HFFc6 (cell line): ENCODE data around the gene CCDC97. TPM values are rescaled to one million over a fixed set of nuclear protein-coding genes. Genes with fewer than 3 reads are reported as not detected.

ENCODE experiments used
- DNase-seq: peaks from one replicate; pipeline ENCODE4 v3.0.0-alpha.2; 2018
- H3K27ac Mint-ChIP-seq: 2 replicates; pipeline ENCODE4 v1.8.0; 2020; ENCODE audit warnings: mild to moderate bottlenecking, mixed read lengths
- H3K27me3 Mint-ChIP-seq: 2 replicates; pipeline ENCODE4 v1.8.0; 2021; ENCODE audit warnings: mild to moderate bottlenecking, moderate library complexity, mixed read lengths; ENCODE audit not compliant: insufficient read depth
- H3K36me3 Mint-ChIP-seq: 2 replicates; pipeline ENCODE4 v1.8.0; 2021; ENCODE audit warnings: low read depth, mixed read lengths
- H3K4me1 Mint-ChIP-seq: 2 replicates; pipeline ENCODE4 v1.8.0; 2020; ENCODE audit warnings: low read depth, mixed read lengths
- H3K4me3 Mint-ChIP-seq: 2 replicates; pipeline ENCODE4 v1.8.0; 2020; ENCODE audit warnings: mild to moderate bottlenecking, moderate library complexity, mixed read lengths
- H3K9me3 Mint-ChIP-seq: 2 replicates; pipeline ENCODE4 v1.8.0; 2020; ENCODE audit warnings: mild to moderate bottlenecking, mixed read lengths
- CTCF ChIP-seq: fragments of 200-600 bp; sonication (generic); IDR thresholded peaks from 2 replicates; pipeline ENCODE4 v1.5.0; 2021; ENCODE audit warnings: antibody characterized with exemption, mild to moderate bottlenecking
- total RNA-seq, 6 experiments: library from RNA; stranded (reverse); fragmentation: NEBNext Ultra II Directional; extraction: Animal tissue kit (Norgen Biotek cat#: 25700); gene quantifications; 2 replicates in 1 of 6; 3 replicates in 5 of 6; pipeline ENCODE4 v1.2.3, GENCODE V29; 2021

The CCDC97 gene
- total RNA-seq, 6 experiments from 2014 or later = 15.4 to 19.1 (median 16.8) TPM

GRCh38 chr19:41309180-41310032 lies 566 bp upstream of the CCDC97 start:
- peak overlapping the region; percentile 97 for H3K27ac Mint-ChIP-seq
- no peak for TF ChIP-seq CTCF
- H3K4me1 Mint-ChIP-seq = peaks cover 52% of the 10 kb centered on the region
- H3K36me3 Mint-ChIP-seq = peaks cover 33% of the 10 kb centered on the region
- DNase-seq = no peak
- no peaks in the 10 kb centered on the region for H3K9me3 Mint-ChIP-seq
- H3K4me3 Mint-ChIP-seq = peak overlapping the region; percentile 98
- H3K27me3 Mint-ChIP-seq = peaks cover 10% of the 10 kb centered on the region

GRCh38 chr19:41311072-41311471 lies 1.1 kb downstream of the CCDC97 start:
- Mint-ChIP-seq H3K27ac (peak overlapping the region; percentile 97), H3K4me1 (peaks cover 52% of the 10 kb centered on the region), H3K9me3 (no peaks in the 10 kb centered on the region), H3K27me3 (peaks cover 10% of the 10 kb centered on the region), H3K36me3 (peaks cover 28% of the 10 kb centered on the region), H3K4me3 (peak overlapping the region; percentile 98)
- TF ChIP-seq CTCF = no peak
- no peak for DNase-seq

- H3K9me3 Mint-ChIP-seq = no peaks in the 10 kb centered on the region
- no peak for DNase-seq
- peaks cover 10% of the 10 kb centered on the region for H3K27me3 Mint-ChIP-seq
- peaks cover 33% of the 10 kb centered on the region for H3K36me3 Mint-ChIP-seq
- TF ChIP-seq CTCF = no peak
- H3K27ac Mint-ChIP-seq = peak overlapping the region; percentile 97
- H3K4me3 Mint-ChIP-seq = peak overlapping the region; percentile 98
- H3K4me1 Mint-ChIP-seq = peaks cover 52% of the 10 kb centered on the region
Measured at GRCh38 chr19:41311613-41312012, 1.6 kb downstream of the CCDC97 start.

- Mint-ChIP-seq H3K4me1 (peaks cover 31% of the 10 kb centered on the region), H3K27ac (no peak overlapping the region), H3K27me3 (peaks cover 9% of the 10 kb centered on the region), H3K9me3 (no peaks in the 10 kb centered on the region), H3K4me3 (no peak overlapping the region), H3K36me3 (peaks cover 58% of the 10 kb centered on the region)
- TF ChIP-seq CTCF = no peak
- DNase-seq = no peak
Measured at GRCh38 chr19:41316306-41316920, 6.4 kb downstream of the CCDC97 start.

- DNase-seq = no peak
- peaks cover 37% of the 10 kb centered on the region for H3K4me1 Mint-ChIP-seq
- peaks cover 13% of the 10 kb centered on the region for H3K27me3 Mint-ChIP-seq
- H3K36me3 Mint-ChIP-seq = peaks cover 45% of the 10 kb centered on the region
- no peaks in the 10 kb centered on the region for H3K9me3 Mint-ChIP-seq
- 0 out of 2 replicates have a peak, but pooled peaks have one; percentile 11 for TF ChIP-seq CTCF
- no peak overlapping the region for H3K27ac Mint-ChIP-seq
- no peak overlapping the region for H3K4me3 Mint-ChIP-seq
Measured at GRCh38 chr19:41318696-41319499, 8.9 kb downstream of the CCDC97 start.
